Gastroesophageal sphincter (tissue), 4 donors: Measurements from ENCODE around the gene S1PR4. TPM values are rescaled to one million over a fixed set of nuclear protein-coding genes. Genes with fewer than 3 reads are reported as not detected.

ENCODE experiments used
- ATAC-seq: fragments of 150-250 bp; one replicate; pipeline ENCODE4 v1.9.1; 2016; ENCODE audit warnings: mild to moderate bottlenecking, moderate library complexity
- H3K27ac ChIP-seq, 4 donors: fragments of 200-600 bp; sonication (generic) in 3 of 4; 1 replicate in 3 of 4; 2 replicates in 1 of 4; pipeline ENCODE4 v1.5.1; 2016 to 2019
- H3K27me3 ChIP-seq: fragments of 200-600 bp; sonication (generic); one replicate; pipeline ENCODE4 v1.5.1; 2019
- H3K36me3 ChIP-seq, 2 donors: fragments of 200-600 bp; sonication (generic); one replicate each; pipeline ENCODE4 v1.5.1; 2019; ENCODE audit warnings: control low read depth in 1 of 2
- H3K4me1 ChIP-seq, 3 donors: fragments of 200-600 bp; sonication (generic); 1 replicate in 2 of 3; 2 replicates in 1 of 3; pipeline ENCODE4 v1.5.1; 2016 to 2019; ENCODE audit warnings: control low read depth in 2 of 3
- H3K4me3 ChIP-seq, 2 donors: fragments of 200-600 bp; sonication (generic); one replicate each; pipeline ENCODE4 v1.5.1; 2019; ENCODE audit warnings: mild to moderate bottlenecking in 1 of 2, moderate library complexity in 1 of 2
- H3K9me3 ChIP-seq, 3 donors: fragments of 200-600 bp; sonication (generic); one replicate each; pipeline ENCODE4 v1.5.1; 2017 to 2019; ENCODE audit warnings: control low read depth in 2 of 3
- CTCF ChIP-seq, 4 experiments: fragments of 200-600 bp in 2 of 4; fragments of 450-650 bp in 2 of 4; sonication (generic) in 1 of 4; IDR thresholded peaks; one replicate each; pipeline ENCODE4 v1.5.1; 2017 to 2019; ENCODE audit warnings: antibody characterized with exemption in 4 of 4, mild to moderate bottlenecking in 2 of 4, moderate library complexity in 2 of 4
- EP300 ChIP-seq: sonication (generic); formaldehyde crosslinking; IDR thresholded peaks from one replicate; pipeline ENCODE4 v1.6.1; 2017; ENCODE audit warnings: antibody characterized with exemption, mild to moderate bottlenecking
- POLR2A ChIP-seq, 2 donors: fragments of 450-650 bp; IDR thresholded peaks; one replicate each; pipeline ENCODE4 v1.6.1; 2017; ENCODE audit warnings: antibody characterized with exemption in 2 of 2, mild to moderate bottlenecking in 2 of 2, moderate library complexity in 1 of 2
- POLR2AphosphoS5 ChIP-seq: sonication (generic); formaldehyde crosslinking; IDR thresholded peaks from one replicate; pipeline ENCODE4 v1.6.1; 2017; ENCODE audit warnings: antibody characterized with exemption
- WGBS, 2 donors: methylation state at CpG; one replicate each; pipeline ENCODE4 v1.1.5; 2018; ENCODE audit warnings: low coverage in 1 of 2; 5-methylcytosine and 5-hydroxymethylcytosine counted together
- total RNA-seq, 4 donors: library from RNA; depleted of rRNA; stranded (reverse); fragments of >200 nt; gene quantifications; one replicate each; pipeline ENCODE4 v1.1.0, GENCODE V29; 2016

Gene S1PR4
- total RNA-seq, 4 donors from 2014 or later = 0.20 to 1.9 (median 1.1) TPM

GRCh38 chr19:3203805-3204645, 25.5 kb downstream of the S1PR4 start:
- Histone ChIP-seq H3K27ac (no peak overlapping the region), H3K9me3 (no peaks in the 10 kb centered on the region), H3K4me3 (no peak overlapping the region), H3K4me1 (no peaks in the 10 kb centered on the region), H3K27me3 (no peaks in the 10 kb centered on the region), H3K36me3 (peaks cover 0 to 94% of the 10 kb centered on the region in 2 donors)
- WGBS, 2 donors = no CpG with 5 or more reads among the region's 43 CpGs
- ATAC-seq = no peak
- TF ChIP-seq POLR2AphosphoS5 (no peak), CTCF (IDR thresholded peaks at IDR 0.05) (no peak), EP300 (no peak), POLR2A (IDR thresholded peaks at IDR 0.05) (no peak)

- no peaks in the 10 kb centered on the region for H3K27me3 ChIP-seq
- peaks cover 0 to 92% of the 10 kb centered on the region in 2 donors for H3K36me3 ChIP-seq
- H3K4me1 ChIP-seq = no peaks in the 10 kb centered on the region
- no peaks in the 10 kb centered on the region for H3K9me3 ChIP-seq
- no peak overlapping the region for H3K27ac ChIP-seq
- no peak overlapping the region for H3K4me3 ChIP-seq
- WGBS, 2 donors = 98 to 100% methylated on average over 1 to 7 of the region's 35 CpGs
- ATAC-seq = no peak
- TF ChIP-seq POLR2AphosphoS5 = no peak
- TF ChIP-seq POLR2A (IDR thresholded peaks at IDR 0.05) = no peak
- TF ChIP-seq EP300 = no peak
- TF ChIP-seq CTCF (IDR thresholded peaks at IDR 0.05) = no peak
Measured at GRCh38 chr19:3204646-3205275, 26.2 kb downstream of the S1PR4 start.

- Histone ChIP-seq H3K27ac (no peak overlapping the region), H3K27me3 (no peaks in the 10 kb centered on the region), H3K36me3 (peaks cover 0 to 76% of the 10 kb centered on the region in 2 donors), H3K4me1 (no peaks in the 10 kb centered on the region), H3K4me3 (no peak overlapping the region), H3K9me3 (no peaks in the 10 kb centered on the region)
- WGBS, 2 donors = 85 to 100% methylated on average over 5 to 7 of the region's 28 CpGs
- no peak for TF ChIP-seq POLR2A (IDR thresholded peaks at IDR 0.05)
- no peak for TF ChIP-seq EP300
- TF ChIP-seq POLR2AphosphoS5 = no peak
- TF ChIP-seq CTCF (IDR thresholded peaks at IDR 0.05) = no peak
- ATAC-seq = no peak
Measured at GRCh38 chr19:3206216-3206953, 27.8 kb downstream of the S1PR4 start.

- Histone ChIP-seq H3K36me3 (peaks cover 0 to 64% of the 10 kb centered on the region in 2 donors), H3K4me3 (no peak overlapping the region), H3K4me1 (no peaks in the 10 kb centered on the region), H3K27ac (no peak overlapping the region), H3K27me3 (no peaks in the 10 kb centered on the region), H3K9me3 (no peaks in the 10 kb centered on the region)
- ATAC-seq = no peak
- WGBS, 2 donors = no CpG with 5 or more reads among the region's 43 CpGs
- TF ChIP-seq POLR2AphosphoS5 (no peak), POLR2A (IDR thresholded peaks at IDR 0.05) (no peak), CTCF (IDR thresholded peaks at IDR 0.05) (no peak), EP300 (no peak)
Measured at GRCh38 chr19:3207461-3208242, 29.1 kb downstream of the S1PR4 start.
